ENCODE data around the gene TNFAIP8L3.

DNA sequence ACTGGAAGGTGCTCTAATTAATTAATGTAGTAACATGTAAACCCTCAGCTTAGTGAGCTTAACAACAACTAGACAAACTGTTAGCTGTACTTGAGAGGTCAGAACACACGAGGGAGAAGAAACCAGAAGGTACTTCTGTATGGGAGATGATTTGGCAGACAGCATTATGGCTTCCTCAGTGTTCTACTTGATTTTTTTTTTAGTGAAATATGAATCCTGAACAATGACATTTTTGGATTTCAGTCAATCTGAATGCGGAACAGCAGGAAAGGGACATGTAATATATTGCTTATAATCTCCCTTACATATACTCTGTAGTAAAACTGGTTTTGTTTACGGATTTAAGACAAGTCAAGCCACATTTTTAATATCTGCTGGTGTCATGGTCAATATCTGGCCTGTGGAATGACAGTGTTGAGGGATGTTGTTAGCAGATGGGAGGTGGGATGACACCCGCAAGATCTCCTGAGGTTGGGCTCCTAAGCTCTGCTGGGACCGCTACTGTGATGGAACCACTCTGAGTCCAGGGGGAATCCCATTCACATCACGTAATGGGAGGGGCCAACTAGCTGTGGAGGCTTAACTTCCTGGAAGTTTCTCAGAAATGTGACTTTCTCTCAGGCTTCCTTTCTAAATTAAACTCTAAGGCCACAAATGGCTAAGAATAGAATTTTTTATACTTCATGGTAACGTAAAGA is 18.7 kb downstream of the TNFAIP8L3 start:
- TF ChIP-seq, protein P1, sequence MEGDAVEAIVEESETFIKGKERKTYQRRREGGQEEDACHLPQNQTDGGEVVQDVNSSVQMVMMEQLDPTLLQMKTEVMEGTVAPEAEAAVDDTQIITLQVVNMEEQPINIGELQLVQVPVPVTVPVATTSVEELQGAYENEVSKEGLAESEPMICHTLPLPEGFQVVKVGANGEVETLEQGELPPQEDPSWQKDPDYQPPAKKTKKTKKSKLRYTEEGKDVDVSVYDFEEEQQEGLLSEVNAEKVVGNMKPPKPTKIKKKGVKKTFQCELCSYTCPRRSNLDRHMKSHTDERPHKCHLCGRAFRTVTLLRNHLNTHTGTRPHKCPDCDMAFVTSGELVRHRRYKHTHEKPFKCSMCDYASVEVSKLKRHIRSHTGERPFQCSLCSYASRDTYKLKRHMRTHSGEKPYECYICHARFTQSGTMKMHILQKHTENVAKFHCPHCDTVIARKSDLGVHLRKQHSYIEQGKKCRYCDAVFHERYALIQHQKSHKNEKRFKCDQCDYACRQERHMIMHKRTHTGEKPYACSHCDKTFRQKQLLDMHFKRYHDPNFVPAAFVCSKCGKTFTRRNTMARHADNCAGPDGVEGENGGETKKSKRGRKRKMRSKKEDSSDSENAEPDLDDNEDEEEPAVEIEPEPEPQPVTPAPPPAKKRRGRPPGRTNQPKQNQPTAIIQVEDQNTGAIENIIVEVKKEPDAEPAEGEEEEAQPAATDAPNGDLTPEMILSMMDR (IDR thresholded peaks at IDR 0.05), result no peak
- TF ChIP-seq EZH2phosphoT487 (IDR thresholded peaks at IDR 0.05), result no peak

Data from neural progenitor cell (in vitro differentiated cells).